AG04450 (cell line): Measurements from ENCODE around the gene LGI4. TPM values are rescaled to one million over a fixed set of nuclear protein-coding genes. Genes with fewer than 3 reads are reported as not detected.

Experiments used
- CTCF ChIA-PET: fragments of 300-600, 350-600 bp; formaldehyde crosslinking; extraction: SDS; loops from one replicate; lab custom pipeline; 2022; ENCODE audit warnings: antibody characterized with exemption, inconsistent platforms; lab: Charles Lee
- POLR2A ChIA-PET: fragments of 350-600 bp; formaldehyde crosslinking; extraction: SDS; loops from one replicate; lab custom pipeline; 2021; ENCODE audit warnings: antibody characterized with exemption, inconsistent platforms; lab: Yijun Ruan, JAX
- DNase-seq: peaks from one replicate; pipeline ENCODE4 v3.0.0-alpha.2; 2011; ENCODE audit warnings: low read depth, low spot score
- H3K27ac ChIP-seq: one replicate; pipeline ENCODE4 v1.5.1; 2012; ENCODE audit warnings: low read depth, low read length, control low read depth
- H3K27me3 ChIP-seq: one replicate; pipeline ENCODE4 v1.6.0; 2012; ENCODE audit warnings: low read length; ENCODE audit not compliant: control insufficient read depth, insufficient read depth
- H3K4me3 ChIP-seq: 2 replicates; pipeline ENCODE4 v1.5.1; 2011; ENCODE audit warnings: mild to moderate bottlenecking, low read depth, low read length, control low read depth
- H3K9me3 ChIP-seq: 2 replicates; pipeline ENCODE4 v1.5.1; 2012; ENCODE audit warnings: low read length; ENCODE audit not compliant: control insufficient read depth, insufficient read depth
- polyA minus RNA-seq: library from RNA; depleted of rRNA, polyadenylated mRNA; stranded (reverse); fragments of >200 nt; gene quantifications from 2 replicates; pipeline ENCODE4 v1.2.3, GENCODE V29; 2011; rRNA and poly(A)+ RNA removed
- polyA plus RNA-seq: library from polyadenylated mRNA; depleted of rRNA; stranded (reverse); fragments of >200 nt; gene quantifications from 2 replicates; pipeline ENCODE4 v1.2.3, GENCODE V29; 2011; rRNA removed
- TF ChIP-seq, protein P1 (sequence below): IDR thresholded peaks from 2 replicates; pipeline ENCODE4 v1.5.1; 2011; ENCODE audit warnings: low read depth, low read length, control low read depth, inconsistent platforms

The LGI4 gene
- polyA plus RNA-seq (0.07 TPM in 1 of 2 replicates, not detected in the other), polyA minus RNA-seq (0.48 TPM in 1 of 2 replicates, not detected in the other)

DNA sequence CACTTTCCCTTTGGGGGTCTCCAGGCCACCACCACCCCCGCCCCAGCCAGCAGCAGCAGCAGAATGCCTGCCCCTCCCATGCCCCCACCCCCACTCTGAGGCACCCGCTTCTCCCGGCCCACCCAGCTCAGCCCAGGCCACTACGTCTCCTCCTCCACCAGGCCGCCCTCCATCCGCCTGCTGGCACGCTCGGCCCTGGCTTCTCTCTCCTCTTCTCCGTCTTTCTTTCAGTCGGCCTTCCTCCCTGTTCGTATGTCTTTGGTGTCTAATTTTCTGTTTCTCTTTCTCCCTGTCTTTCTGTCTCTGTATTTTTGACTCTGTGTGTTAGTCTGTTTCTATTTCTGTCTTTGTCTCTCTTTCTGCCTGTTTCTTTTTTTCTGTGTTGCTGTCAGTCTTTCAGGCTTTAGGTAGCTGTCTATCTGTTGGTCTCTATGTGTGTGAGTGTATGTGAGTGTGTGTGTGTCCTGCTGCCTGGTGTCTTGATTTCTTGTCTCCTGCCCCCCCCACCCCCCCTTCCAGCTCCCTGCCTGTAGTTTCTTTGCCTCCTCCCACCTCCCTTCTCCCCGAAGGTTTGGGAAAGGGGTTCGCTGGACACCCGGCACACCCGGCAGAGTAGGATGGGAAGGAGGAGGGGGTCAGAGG is at the start of gene LGI4:
LGI4 (minus strand) TSS at position 459 of the 642 bp plus-strand sequence; CDS start at position 80, 379 bp downstream.
- Histone ChIP-seq H3K27ac (no peak within 1 kb of the TSS), H3K4me3 (no peak within 1 kb of the TSS), H3K9me3 (no peaks in the 10 kb centered on the region), H3K27me3 (peaks cover 17% of the 10 kb centered on the region)
- TF ChIP-seq, protein P1, sequence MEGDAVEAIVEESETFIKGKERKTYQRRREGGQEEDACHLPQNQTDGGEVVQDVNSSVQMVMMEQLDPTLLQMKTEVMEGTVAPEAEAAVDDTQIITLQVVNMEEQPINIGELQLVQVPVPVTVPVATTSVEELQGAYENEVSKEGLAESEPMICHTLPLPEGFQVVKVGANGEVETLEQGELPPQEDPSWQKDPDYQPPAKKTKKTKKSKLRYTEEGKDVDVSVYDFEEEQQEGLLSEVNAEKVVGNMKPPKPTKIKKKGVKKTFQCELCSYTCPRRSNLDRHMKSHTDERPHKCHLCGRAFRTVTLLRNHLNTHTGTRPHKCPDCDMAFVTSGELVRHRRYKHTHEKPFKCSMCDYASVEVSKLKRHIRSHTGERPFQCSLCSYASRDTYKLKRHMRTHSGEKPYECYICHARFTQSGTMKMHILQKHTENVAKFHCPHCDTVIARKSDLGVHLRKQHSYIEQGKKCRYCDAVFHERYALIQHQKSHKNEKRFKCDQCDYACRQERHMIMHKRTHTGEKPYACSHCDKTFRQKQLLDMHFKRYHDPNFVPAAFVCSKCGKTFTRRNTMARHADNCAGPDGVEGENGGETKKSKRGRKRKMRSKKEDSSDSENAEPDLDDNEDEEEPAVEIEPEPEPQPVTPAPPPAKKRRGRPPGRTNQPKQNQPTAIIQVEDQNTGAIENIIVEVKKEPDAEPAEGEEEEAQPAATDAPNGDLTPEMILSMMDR, result no peak
- no peak for DNase-seq
- CTCF ChIA-PET, result interaction anchor here (0.7 to 4.0 kb wide), 18 partner anchors 9 to 143 kb away, joined by 3 to 98 read pairs (median 7); partner anchors contain the start of genes FXYD3 and FXYD7
- POLR2A ChIA-PET, result no interaction called here

DNA sequence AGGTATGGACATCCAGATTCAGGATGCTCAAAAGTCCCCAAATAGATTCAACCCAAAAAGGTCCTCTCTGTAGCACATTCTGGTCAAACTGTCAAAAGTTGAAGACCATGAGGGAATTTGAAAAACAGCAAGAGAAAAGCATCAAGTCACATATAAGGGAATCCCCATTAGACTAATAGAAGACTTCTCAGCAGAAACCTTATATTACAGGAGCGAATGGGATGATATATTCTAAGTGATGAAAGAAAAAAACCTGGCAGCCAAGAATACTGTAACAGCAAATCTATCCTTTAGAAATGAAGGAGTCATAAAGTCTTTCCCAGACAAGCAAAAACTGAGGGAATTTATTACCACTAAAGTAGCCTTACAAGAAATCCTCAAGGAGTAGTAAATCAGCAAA is 49.4 kb upstream of the LGI4 start:
- ChIA-PET CTCF (no interaction called here), POLR2A (no interaction called here)
- peaks cover 3% of the 10 kb centered on the region for H3K27me3 ChIP-seq
- H3K9me3 ChIP-seq, result no peaks in the 10 kb centered on the region
- no peak for DNase-seq
- H3K27ac ChIP-seq, result no peak overlapping the region
- no peak overlapping the region for H3K4me3 ChIP-seq
- TF ChIP-seq, protein P1, result no peak

DNA sequence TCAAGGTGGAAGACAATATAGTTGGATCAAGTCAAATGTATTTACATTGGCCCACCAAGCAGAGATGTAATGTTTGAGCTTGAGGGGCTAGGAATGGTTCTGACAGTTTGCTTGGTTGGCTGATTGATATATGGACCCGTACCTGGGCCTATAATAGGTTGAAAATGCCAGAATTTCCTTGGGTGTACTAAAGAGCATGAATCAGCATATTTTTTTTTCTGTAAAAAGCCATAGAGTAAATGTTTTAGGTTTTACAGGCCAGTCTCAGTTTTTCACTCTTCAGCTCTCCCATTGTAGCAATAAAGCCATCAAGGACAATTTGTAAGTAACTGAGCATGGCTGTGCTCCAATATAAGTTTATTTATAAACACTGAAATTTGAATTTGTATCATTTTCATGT is 46.5 kb upstream of the LGI4 start:
- H3K9me3 ChIP-seq, result no peaks in the 10 kb centered on the region; the same call in 1 of the 2 replicates
- peaks cover 3% of the 10 kb centered on the region for H3K27me3 ChIP-seq
- no peak for DNase-seq
- no peak overlapping the region for H3K27ac ChIP-seq
- CTCF ChIA-PET, result no interaction called here
- no peak overlapping the region for H3K4me3 ChIP-seq
- POLR2A ChIA-PET, result no interaction called here
- TF ChIP-seq, protein P1, result no peak

DNA sequence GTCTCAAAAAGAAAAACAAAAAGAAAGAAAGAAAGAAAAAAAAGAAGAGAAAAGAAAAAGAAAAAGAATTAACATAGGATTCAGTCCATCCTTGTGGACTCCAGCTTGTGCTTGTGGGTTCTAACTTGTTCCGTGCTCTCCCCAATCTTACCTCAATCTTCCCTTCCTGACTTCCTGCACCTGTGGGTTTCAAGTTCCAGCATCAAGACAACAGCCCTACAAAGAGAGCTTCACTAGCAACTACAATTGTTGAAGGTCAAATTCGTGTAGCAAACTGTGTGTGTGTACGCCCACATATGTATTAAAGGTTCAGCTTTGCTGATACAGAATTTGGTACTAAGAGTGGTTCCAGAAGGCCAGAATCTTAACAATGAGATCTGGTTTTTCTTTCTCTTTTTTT is 45.0 kb upstream of the LGI4 start:
- Histone ChIP-seq H3K27ac (no peak overlapping the region), H3K27me3 (peaks cover 3% of the 10 kb centered on the region), H3K9me3 (no peaks in the 10 kb centered on the region; the same call in 1 of the 2 replicates), H3K4me3 (no peak overlapping the region)
- TF ChIP-seq, protein P1, result no peak
- POLR2A ChIA-PET, result interaction anchor here (0.7 kb wide), 1 partner anchor 315 kb away, joined by 5 read pairs; no protein-coding TSS in a partner anchor
- no peak for DNase-seq
- CTCF ChIA-PET, result interaction anchor here (1.1 kb wide), 1 partner anchor 135 kb away, joined by 3 read pairs; no protein-coding TSS in a partner anchor

DNA sequence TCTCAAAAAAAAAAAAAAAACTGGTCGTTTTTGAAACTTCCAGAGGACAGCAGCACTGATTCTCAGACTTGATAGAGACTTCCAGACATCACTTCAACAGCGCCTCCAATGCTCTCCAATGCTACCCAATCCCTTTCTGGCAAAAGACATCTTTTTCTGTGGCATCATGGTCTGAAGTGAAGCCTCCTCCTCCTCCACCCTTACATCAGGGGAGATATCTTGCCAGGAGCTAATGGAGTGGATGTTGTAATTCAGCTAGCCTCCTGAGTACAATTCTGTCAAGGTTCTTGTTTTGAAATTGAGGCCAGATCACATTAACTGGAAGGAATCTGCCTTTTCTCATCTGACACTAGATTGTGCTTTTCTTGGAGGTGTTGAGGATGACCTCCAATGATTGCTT is 43.8 kb upstream of the LGI4 start:
- POLR2A ChIA-PET, result no interaction called here
- TF ChIP-seq, protein P1, result no peak
- Histone ChIP-seq H3K27ac (no peak overlapping the region), H3K27me3 (peaks cover 3% of the 10 kb centered on the region), H3K4me3 (no peak overlapping the region), H3K9me3 (no peaks in the 10 kb centered on the region; the same call in 1 of the 2 replicates)
- CTCF ChIA-PET, result interaction anchor here (1.1 kb wide), 1 partner anchor 134 kb away, joined by 3 read pairs; no protein-coding TSS in a partner anchor
- no peak for DNase-seq
